Measurements from ENCODE around the gene ARV1. TPM values are rescaled to one million over a fixed set of nuclear protein-coding genes. Genes with fewer than 3 reads are reported as not detected.

Gene ARV1
- total and polyA plus RNA-seq, 10 of the 15 experiments (the other 5 are each of a cell fraction or from before 2014, with no cell fraction given): 23.2 to 55.1 (median 35.6) TPM

DNA sequence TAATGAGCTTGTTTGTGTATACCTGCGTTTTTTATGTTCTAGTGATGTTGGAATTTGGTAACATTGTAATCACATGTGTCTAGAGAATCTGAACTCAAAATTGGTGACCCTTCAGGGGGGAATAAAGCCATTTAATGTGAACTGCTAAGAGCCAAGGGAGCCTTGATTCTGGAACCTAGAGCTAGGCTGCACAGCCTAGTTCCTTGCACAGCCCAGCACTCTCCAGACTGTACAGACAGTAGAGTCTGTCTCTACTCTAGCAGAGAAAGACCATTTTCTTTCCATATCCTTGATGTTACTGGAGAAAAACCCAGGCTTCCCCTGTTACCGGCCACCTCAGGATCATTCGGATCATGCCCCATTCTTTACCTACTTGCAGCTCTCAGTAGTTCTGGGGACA is 8.6 kb downstream of the ARV1 start:
- in situ Hi-C loops (cut with MboI): no loop called here
- peaks cover 2% of the 10 kb centered on the region; the same call in 1 of the 2 replicates for H3K79me2 ChIP-seq (ENCODE audit: control insufficient read depth, insufficient read depth, low read length)

DNA sequence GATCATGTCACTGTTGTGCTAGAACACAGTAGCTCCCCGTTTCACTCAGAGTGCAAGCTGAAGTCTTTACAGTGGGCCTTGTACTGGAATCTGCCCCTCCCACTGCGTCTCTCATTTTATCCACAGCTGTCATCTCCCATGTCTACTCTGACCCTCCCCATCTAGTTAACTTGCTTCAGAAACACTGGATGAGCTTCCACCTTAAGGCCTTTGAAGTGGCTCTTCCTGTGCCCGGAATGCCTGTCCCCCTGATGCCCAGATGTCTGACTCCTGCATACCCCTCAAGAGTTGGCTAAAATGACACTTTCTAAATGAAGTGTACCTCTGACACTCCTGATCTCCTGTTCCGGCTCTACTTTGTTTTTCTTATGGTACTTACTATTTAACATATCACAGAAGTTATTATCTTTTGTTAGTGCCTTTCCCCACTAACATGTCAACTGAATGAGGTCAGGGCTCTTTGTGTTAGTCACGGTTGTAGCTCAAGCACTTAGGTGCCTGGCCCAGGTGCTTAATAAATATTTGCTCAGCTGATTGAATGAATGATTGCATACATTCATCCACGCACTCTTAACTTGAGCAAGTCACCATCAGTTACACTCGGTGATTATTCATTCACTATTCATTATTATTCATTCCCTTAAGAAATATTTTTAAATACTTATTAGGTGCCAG is 13.3 kb downstream of the ARV1 start:
- H2AFZ ChIP-seq (ENCODE audit: control insufficient read depth, low read depth, low read length): no peak overlapping the region
- no peaks in the 10 kb centered on the region for H3K79me2 ChIP-seq (ENCODE audit: control insufficient read depth, insufficient read depth, low read length)
- H3K27me3 ChIP-seq (replicated peaks in 1 of 2; ENCODE audit: control insufficient read depth in 2 of 2, insufficient read depth in 2 of 2, low read length in 1 of 2): no peaks in the 10 kb centered on the region
- TF ChIP-seq TCF12 (IDR thresholded peaks at IDR 0.05; ENCODE audit: low read depth, low read length): no peak
- no peak for TF ChIP-seq RELA (IDR thresholded peaks at IDR 0.05; ENCODE audit: borderline replicate concordance, partially characterized antibody)
- no peak for TF ChIP-seq JUND (IDR thresholded peaks at IDR 0.05; ENCODE audit: low read depth, low read length)
- no peak for TF ChIP-seq ZZZ3 (IDR thresholded peaks at IDR 0.05; ENCODE audit: control insufficient read depth, insufficient read length, low read depth)
- no peak for TF ChIP-seq MEF2B (IDR thresholded peaks at IDR 0.05; ENCODE audit: partially characterized antibody, poor library complexity, severe bottlenecking)
- TF ChIP-seq NRF1 (conservative IDR thresholded peaks at IDR 0.05; ENCODE audit: low read depth, low read length): no peak
- TF ChIP-seq SIX5 (IDR thresholded peaks at IDR 0.05; ENCODE audit: low read depth, low read length, severe bottlenecking): no peak
- no peak for TF ChIP-seq EZH2 (IDR thresholded peaks at IDR 0.05; ENCODE audit: borderline replicate concordance, control insufficient read depth, low read depth, low read length)
- no peak for TF ChIP-seq ZNF622 (IDR thresholded peaks at IDR 0.05)
- no peak for TF ChIP-seq RUNX3 (IDR thresholded peaks at IDR 0.05; ENCODE audit: low read length)
- TF ChIP-seq, protein P1, sequence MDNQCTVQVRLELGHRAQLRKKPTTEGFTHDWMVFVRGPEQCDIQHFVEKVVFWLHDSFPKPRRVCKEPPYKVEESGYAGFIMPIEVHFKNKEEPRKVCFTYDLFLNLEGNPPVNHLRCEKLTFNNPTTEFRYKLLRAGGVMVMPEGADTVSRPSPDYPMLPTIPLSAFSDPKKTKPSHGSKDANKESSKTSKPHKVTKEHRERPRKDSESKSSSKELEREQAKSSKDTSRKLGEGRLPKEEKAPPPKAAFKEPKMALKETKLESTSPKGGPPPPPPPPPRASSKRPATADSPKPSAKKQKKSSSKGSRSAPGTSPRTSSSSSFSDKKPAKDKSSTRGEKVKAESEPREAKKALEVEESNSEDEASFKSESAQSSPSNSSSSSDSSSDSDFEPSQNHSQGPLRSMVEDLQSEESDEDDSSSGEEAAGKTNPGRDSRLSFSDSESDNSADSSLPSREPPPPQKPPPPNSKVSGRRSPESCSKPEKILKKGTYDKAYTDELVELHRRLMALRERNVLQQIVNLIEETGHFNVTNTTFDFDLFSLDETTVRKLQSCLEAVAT (IDR thresholded peaks at IDR 0.05): no peak
- no peak for TF ChIP-seq MXI1 (IDR thresholded peaks at IDR 0.05; ENCODE audit: low read depth, low read length)
- BruUV-seq (replicated peaks): no TSS peak
- FAIRE-seq (no peak), ATAC-seq (no peak), DNase-seq (ENCODE audit: low read depth, low spot score) (no peak)
- peaks cover 2 to 23% of the 10 kb centered on the region in 2 experiments; a peak in 3 of 4 replicates for H3K36me3 ChIP-seq (ENCODE audit: control insufficient read depth in 2 of 2, insufficient read depth in 2 of 2, low read length in 1 of 2)
- CTCF ChIA-PET: interaction anchor here (0.6 to 0.7 kb wide), 2 partner anchors 19 to 76 kb away, joined by 3 read pairs; no protein-coding TSS in a partner anchor
- H3K9ac ChIP-seq (ENCODE audit: control insufficient read depth, insufficient read depth, low read length): no peak overlapping the region
- intact Hi-C loops (cut with micrococcal nuclease; ENCODE audit: unreplicated experiment) (no loop called here), in situ Hi-C loops (cut with MboI) (no loop called here)
- no peaks in the 10 kb centered on the region for H4K20me1 ChIP-seq (ENCODE audit: control insufficient read depth, insufficient read depth)
- SMC1A ChIA-PET (ENCODE audit: uncharacterized antibody, unreplicated experiment): no interaction called here
- POLR2A ChIA-PET: no interaction called here
- H3K4me3 ChIP-seq: no peak overlapping the region
- 90% methylated on average over 7 of the region's 7 CpGs for WGBS (ENCODE audit: insufficient coverage, insufficient replicate concordance, low lambda C conversion rate, missing lambda C conversion rate)
- no peaks in the 10 kb centered on the region for H3K4me1 ChIP-seq (ENCODE audit: control insufficient read depth, insufficient read depth, low read length)
- no peak overlapping the region for H3K27ac ChIP-seq (ENCODE audit: control insufficient read depth, insufficient read depth)
- no peak overlapping the region for H3K4me2 ChIP-seq (ENCODE audit: control insufficient read depth, insufficient read depth)
- RAD21 ChIA-PET (ENCODE audit: unreplicated experiment): no interaction called here
- no peaks in the 10 kb centered on the region for H3K9me3 ChIP-seq (replicated peaks; ENCODE audit: control insufficient read depth, insufficient read depth, low read length)

More for the DNA sequence above, 8.6 kb downstream of the ARV1 start:
- Histone ChIP-seq H3K9ac (ENCODE audit: control insufficient read depth, insufficient read depth, low read length) (no peak overlapping the region), H3K4me1 (ENCODE audit: control insufficient read depth, insufficient read depth, low read length) (no peaks in the 10 kb centered on the region), H3K27me3 (replicated peaks in 1 of 2; ENCODE audit: control insufficient read depth in 2 of 2, insufficient read depth in 2 of 2, low read length in 1 of 2) (no peaks in the 10 kb centered on the region), H3K4me3 (no peak overlapping the region), H3K36me3 (ENCODE audit: control insufficient read depth in 2 of 2, insufficient read depth in 2 of 2, low read length in 1 of 2) (peaks cover 0 to 10% of the 10 kb centered on the region in 2 experiments; a peak in 2 of 4 replicates), H2AFZ (ENCODE audit: control insufficient read depth, low read depth, low read length) (no peak overlapping the region), H3K4me2 (ENCODE audit: control insufficient read depth, insufficient read depth) (no peak overlapping the region), H4K20me1 (ENCODE audit: control insufficient read depth, insufficient read depth) (no peaks in the 10 kb centered on the region), H3K27ac (ENCODE audit: control insufficient read depth, insufficient read depth) (no peak overlapping the region), H3K9me3 (replicated peaks; ENCODE audit: control insufficient read depth, insufficient read depth, low read length) (no peaks in the 10 kb centered on the region)
- intact Hi-C loops (cut with micrococcal nuclease; ENCODE audit: unreplicated experiment): no loop called here
- POLR2A ChIA-PET: no interaction called here
- no TSS peak for BruUV-seq (replicated peaks)
- FAIRE-seq (no peak), DNase-seq (ENCODE audit: low read depth, low spot score) (no peak), ATAC-seq (0 out of 3 replicates have a peak, but pooled peaks have one; percentile 27)
- SMC1A ChIA-PET (ENCODE audit: uncharacterized antibody, unreplicated experiment): interaction anchor here (1.2 to 2.3 kb wide), 2 partner anchors 11 to 29 kb away, joined by 3 to 6 read pairs; no protein-coding TSS in a partner anchor
- CTCF ChIA-PET: no interaction called here
- WGBS (ENCODE audit: insufficient coverage, insufficient replicate concordance, low lambda C conversion rate, missing lambda C conversion rate): 95% methylated on average over 3 of the region's 3 CpGs
- TF ChIP-seq SREBF1 (IDR thresholded peaks at IDR 0.05; ENCODE audit: low read length): no peak
- RAD21 ChIA-PET (ENCODE audit: unreplicated experiment): no interaction called here
